ENCODE measurements around the gene ANKS6.

DNA sequence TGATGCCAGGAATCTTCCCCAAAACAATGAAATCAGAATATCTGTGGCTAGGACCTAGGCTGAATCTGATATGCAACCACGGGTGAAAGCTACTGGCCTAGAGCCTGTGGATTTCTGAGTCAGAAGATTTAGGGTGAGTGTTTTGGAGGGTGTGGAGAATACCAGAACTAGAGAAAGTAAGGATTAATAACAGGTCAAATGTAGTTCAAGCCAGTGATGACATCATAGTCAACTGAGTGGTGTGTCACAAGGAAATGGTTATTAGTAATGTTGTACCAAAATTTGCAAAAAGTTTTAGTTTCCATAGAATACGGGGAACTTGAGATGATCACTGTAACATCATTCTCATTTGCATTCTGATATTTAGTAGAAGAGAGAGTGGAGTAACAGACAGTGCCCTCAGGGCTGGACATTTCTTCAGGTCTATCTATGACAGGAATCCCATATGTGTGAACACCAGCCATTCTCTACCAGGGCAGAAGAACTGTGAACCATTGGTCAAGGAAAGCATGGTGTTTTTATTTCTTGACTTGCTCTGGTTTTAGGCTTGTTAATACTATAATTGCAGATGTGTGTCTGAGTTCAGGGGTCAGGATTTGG is 14.8 kb upstream of the ANKS6 start:
- TF ChIP-seq, protein P1, sequence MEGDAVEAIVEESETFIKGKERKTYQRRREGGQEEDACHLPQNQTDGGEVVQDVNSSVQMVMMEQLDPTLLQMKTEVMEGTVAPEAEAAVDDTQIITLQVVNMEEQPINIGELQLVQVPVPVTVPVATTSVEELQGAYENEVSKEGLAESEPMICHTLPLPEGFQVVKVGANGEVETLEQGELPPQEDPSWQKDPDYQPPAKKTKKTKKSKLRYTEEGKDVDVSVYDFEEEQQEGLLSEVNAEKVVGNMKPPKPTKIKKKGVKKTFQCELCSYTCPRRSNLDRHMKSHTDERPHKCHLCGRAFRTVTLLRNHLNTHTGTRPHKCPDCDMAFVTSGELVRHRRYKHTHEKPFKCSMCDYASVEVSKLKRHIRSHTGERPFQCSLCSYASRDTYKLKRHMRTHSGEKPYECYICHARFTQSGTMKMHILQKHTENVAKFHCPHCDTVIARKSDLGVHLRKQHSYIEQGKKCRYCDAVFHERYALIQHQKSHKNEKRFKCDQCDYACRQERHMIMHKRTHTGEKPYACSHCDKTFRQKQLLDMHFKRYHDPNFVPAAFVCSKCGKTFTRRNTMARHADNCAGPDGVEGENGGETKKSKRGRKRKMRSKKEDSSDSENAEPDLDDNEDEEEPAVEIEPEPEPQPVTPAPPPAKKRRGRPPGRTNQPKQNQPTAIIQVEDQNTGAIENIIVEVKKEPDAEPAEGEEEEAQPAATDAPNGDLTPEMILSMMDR (IDR thresholded peaks at IDR 0.05) = no peak
- no peak for TF ChIP-seq POLR2AphosphoS5 (IDR thresholded peaks at IDR 0.05)

Data from transverse colon (tissue), 4 donors.